Mucosa of descending colon (tissue), 3 donors: ENCODE measurements around the gene MKKS. TPM values are rescaled to one million over a fixed set of nuclear protein-coding genes. Genes with fewer than 3 reads are reported as not detected.

Experiments used
- ATAC-seq: fragments of 200-7000 bp; cut with Tn5 transposase; one replicate; pipeline ENCODE4 v1.9.1; 2020; ENCODE audit warnings: mild to moderate bottlenecking, moderate library complexity
- DNase-seq, 3 donors: peaks; one replicate each; pipeline ENCODE4 v3.0.0-alpha.2; 2020
- H3K36me3 ChIP-seq: fragments of 200-600 bp; one replicate; pipeline ENCODE4 v1.8.0; 2021; ENCODE audit warnings: low read depth, mild to moderate bottlenecking
- H3K4me1 ChIP-seq: fragments of 200-600 bp; one replicate; pipeline ENCODE4 v1.8.0; 2021; ENCODE audit warnings: low read depth, mild to moderate bottlenecking
- H3K4me3 ChIP-seq: fragments of 200-600 bp; one replicate; pipeline ENCODE4 v1.8.0; 2021; ENCODE audit warnings: mild to moderate bottlenecking
- H3K9me3 ChIP-seq: fragments of 200-600 bp; one replicate; pipeline ENCODE4 v1.8.0; 2021; ENCODE audit warnings: mild to moderate bottlenecking
- intact Hi-C, 2 donors: fragments of 100-400 bp; cut with DNase I in 1 of 2; cut with micrococcal nuclease in 1 of 2; formaldehyde crosslinking; loops; one replicate each; pipeline versions ENCODE4 v1.11.0 to v1.11.1; 2022; cut with DNase I, micrococcal nuclease
- total RNA-seq, 3 donors: library from RNA; stranded (reverse); fragmentation: NEBNext Ultra II Directional in 2 of 3; extraction: Animal tissue kit (Norgen Biotek cat#: 25700) in 2 of 3; gene quantifications; one replicate each; pipeline versions ENCODE4 v1.2.1 to v1.2.4, GENCODE V29; 2021 to 2023
- TF ChIP-seq, protein P1 (sequence below): fragments of 200-600 bp; IDR thresholded peaks from one replicate; pipeline ENCODE4 v1.8.0; 2022; ENCODE audit warnings: antibody characterized with exemption, mild to moderate bottlenecking
- donor health status: DM: no; HTN: no; CAD: no; lungs with moderate emphysema.
- donor health status: DM: no; HTN: no; CAD: no.
- donor health status: DM: no; HTN: yes; CAD: no.

MKKS gene
- total RNA-seq, 3 donors from 2014 or later = 21.1 to 30.0 (median 28.2) TPM

DNA sequence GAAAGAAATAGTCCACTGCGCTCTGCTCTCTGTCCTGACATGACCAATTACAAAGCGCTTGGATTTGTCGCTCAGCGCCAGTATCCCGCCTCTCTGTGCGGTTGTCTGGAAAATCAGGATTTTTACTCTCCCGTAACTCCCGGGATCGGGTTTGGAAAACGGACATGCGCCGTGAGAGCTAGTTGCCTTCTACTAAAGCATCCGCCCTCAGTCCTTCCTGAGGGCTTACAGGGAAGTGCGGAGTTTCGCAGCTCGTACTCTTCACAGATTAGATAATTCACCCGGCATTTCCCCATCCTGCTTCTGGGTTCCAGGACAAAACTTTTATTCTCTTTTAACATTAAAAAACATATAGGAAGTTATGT, 427 bp upstream of the MKKS start:
- ATAC-seq (peak; percentile 83), DNase-seq (peak; percentile 90 to 93 (median 92))
- intact Hi-C loops = no loop called here
- Histone ChIP-seq H3K36me3 (peaks cover 6% of the 10 kb centered on the region), H3K4me1 (peaks cover 37% of the 10 kb centered on the region), H3K9me3 (no peaks in the 10 kb centered on the region), H3K4me3 (peak overlapping the region; percentile 87)
- TF ChIP-seq, protein P1, sequence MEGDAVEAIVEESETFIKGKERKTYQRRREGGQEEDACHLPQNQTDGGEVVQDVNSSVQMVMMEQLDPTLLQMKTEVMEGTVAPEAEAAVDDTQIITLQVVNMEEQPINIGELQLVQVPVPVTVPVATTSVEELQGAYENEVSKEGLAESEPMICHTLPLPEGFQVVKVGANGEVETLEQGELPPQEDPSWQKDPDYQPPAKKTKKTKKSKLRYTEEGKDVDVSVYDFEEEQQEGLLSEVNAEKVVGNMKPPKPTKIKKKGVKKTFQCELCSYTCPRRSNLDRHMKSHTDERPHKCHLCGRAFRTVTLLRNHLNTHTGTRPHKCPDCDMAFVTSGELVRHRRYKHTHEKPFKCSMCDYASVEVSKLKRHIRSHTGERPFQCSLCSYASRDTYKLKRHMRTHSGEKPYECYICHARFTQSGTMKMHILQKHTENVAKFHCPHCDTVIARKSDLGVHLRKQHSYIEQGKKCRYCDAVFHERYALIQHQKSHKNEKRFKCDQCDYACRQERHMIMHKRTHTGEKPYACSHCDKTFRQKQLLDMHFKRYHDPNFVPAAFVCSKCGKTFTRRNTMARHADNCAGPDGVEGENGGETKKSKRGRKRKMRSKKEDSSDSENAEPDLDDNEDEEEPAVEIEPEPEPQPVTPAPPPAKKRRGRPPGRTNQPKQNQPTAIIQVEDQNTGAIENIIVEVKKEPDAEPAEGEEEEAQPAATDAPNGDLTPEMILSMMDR = no peak

DNA sequence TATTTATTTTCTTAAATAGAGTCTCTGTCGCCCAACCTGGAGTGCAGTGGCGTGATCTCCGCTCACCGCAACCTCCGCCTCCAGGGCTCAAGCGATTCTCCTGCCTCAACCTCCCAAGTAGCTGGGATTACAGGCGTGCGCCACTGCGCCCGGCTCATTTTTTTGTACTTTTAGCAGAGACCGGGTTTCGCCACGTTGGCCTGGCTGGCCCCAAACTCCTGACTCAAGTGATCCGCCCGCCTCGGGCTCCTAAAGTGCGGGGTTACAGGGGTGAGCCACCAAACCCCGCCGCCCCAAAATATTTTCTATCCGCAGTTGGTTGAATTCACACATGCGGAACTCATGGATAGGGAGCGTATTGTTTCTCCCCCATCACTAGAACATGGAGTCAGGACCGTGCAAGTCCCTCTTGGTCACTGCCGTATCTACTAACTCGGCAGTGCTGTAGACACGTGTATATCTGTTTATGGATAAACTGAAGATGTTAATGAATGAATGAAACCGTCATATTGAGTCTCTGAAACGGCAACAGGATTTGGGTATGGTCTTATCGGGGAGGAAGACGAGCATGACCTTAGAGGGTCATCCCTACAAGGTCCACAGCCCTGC, 904 bp downstream of the MKKS start:
- Histone ChIP-seq H3K4me1 (peaks cover 50% of the 10 kb centered on the region), H3K4me3 (peak overlapping the region; percentile 87), H3K9me3 (no peaks in the 10 kb centered on the region), H3K36me3 (peaks cover 6% of the 10 kb centered on the region)
- TF ChIP-seq, protein P1 = no peak
- DNase-seq = peak; percentile 19 to 72 (median 41)
- intact Hi-C loops = no loop called here
- no peak for ATAC-seq

DNA sequence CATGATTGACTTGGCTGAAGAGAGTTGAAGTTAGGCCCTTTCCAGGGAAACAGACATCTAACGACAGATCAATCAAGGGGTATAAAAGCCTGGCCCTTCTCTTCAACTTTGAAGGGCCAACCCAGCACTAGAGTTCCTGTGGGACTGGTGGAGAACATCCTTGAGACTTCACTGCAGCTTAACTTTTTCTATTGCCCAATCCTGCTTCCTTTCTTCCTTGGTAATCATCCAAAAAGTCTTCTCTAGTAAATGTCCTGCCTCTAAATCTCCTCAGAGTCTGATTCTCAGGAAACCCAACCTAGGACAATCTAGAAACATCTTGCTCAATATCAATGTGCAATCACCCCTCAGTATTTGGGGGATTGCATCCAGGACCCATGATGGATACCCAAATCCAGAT, 1.9 kb downstream of the MKKS start:
- Histone ChIP-seq H3K4me1 (peaks cover 55% of the 10 kb centered on the region), H3K9me3 (no peaks in the 10 kb centered on the region), H3K36me3 (peaks cover 6% of the 10 kb centered on the region), H3K4me3 (no peak overlapping the region)
- ATAC-seq (no peak), DNase-seq (no peak)
- TF ChIP-seq, protein P1 = no peak
- intact Hi-C loops = no loop called here

DNA sequence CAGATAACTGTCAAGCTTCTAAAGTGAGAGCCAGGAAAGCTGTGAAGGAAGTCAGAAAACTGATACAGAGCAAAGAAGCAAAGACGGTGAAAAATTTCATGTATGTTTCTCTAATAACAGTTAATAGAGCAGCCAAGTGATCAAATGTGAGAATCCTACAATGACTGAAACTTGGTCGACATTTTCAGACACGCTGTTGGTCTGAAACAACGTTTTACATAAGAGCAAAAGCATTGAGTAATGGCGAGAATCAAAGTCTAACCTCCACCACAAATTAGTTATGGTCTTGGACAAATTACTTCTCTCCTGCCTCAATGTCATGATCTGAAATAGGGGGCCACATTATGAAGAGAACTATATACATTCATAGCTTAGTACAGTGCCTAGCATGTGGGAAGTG, 3.3 kb downstream of the MKKS start:
- DNase-seq (no peak), ATAC-seq (no peak)
- H3K4me3 ChIP-seq = no peak overlapping the region
- intact Hi-C loops = no loop called here
- H3K4me1 ChIP-seq = peaks cover 52% of the 10 kb centered on the region
- TF ChIP-seq, protein P1 = no peak
- H3K36me3 ChIP-seq = peaks cover 6% of the 10 kb centered on the region
- no peaks in the 10 kb centered on the region for H3K9me3 ChIP-seq

DNA sequence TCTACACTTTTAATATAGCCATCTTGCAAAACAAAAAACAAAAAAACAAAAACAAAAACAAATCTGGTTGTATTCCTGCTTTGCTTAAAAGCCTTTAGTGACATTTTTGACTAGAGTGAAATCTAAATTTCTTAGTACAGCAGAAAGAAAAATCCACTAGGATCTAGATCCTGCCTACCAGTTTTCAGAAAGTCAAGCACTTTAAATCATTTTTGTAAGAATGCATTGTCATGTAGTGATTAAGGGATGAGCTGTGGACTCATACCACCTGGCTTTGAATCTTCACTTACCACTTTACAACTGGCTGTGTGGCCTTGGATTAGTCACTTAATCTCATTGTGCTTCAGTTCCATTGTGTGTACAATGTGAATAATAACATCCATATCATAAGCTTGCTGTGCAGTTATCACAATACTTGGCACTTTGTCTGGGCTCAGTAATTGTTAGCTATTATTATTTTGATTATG, 4.0 kb downstream of the MKKS start:
- no peak for DNase-seq
- H3K4me1 ChIP-seq = peaks cover 50% of the 10 kb centered on the region

More for the DNA sequence above, 4.0 kb downstream of the MKKS start:
- TF ChIP-seq, protein P1 = no peak
- intact Hi-C loops = loop anchor here in 1 of 2 donors (10.0 kb wide), 1 partner anchor 455 kb away; no protein-coding TSS in a partner anchor
- peaks cover 6% of the 10 kb centered on the region for H3K36me3 ChIP-seq
- no peak overlapping the region for H3K4me3 ChIP-seq
- H3K9me3 ChIP-seq = no peaks in the 10 kb centered on the region
- no peak for ATAC-seq
